Thyroid gland (tissue), 4 donors: Measurements from ENCODE around the gene GABRR1.

Experiments used
- CTCF ChIP-seq, 6 experiments: fragments of 200-600 bp in 3 of 6; fragments of 450-650 bp in 3 of 6; sonication (generic) in 3 of 6; IDR thresholded peaks; one replicate each; pipeline ENCODE4 v1.5.1; 2016 to 2019; ENCODE audit warnings: antibody characterized with exemption in 6 of 6, mild to moderate bottlenecking in 2 of 6, inconsistent platforms in 1 of 6, moderate library complexity in 1 of 6
- POLR2A ChIP-seq, 2 donors: fragments of 450-650 bp; IDR thresholded peaks; one replicate each; pipeline ENCODE4 v1.6.1; 2017; ENCODE audit warnings: antibody characterized with exemption in 2 of 2, mild to moderate bottlenecking in 2 of 2, moderate library complexity in 1 of 2

GRCh38 chr6:89139509-89140346 lies 77.4 kb downstream of the GABRR1 start:
- TF ChIP-seq CTCF (IDR thresholded peaks at IDR 0.05) (no peak), POLR2A (IDR thresholded peaks at IDR 0.05) (no peak)
